ENCODE data around the gene SLC25A24. TPM values are rescaled to one million over a fixed set of nuclear protein-coding genes. Genes with fewer than 3 reads are reported as not detected.

The SLC25A24 gene
- total and polyA plus RNA-seq, 4 donors, result 1.3 to 8.6 (median 3.0) TPM

DNA sequence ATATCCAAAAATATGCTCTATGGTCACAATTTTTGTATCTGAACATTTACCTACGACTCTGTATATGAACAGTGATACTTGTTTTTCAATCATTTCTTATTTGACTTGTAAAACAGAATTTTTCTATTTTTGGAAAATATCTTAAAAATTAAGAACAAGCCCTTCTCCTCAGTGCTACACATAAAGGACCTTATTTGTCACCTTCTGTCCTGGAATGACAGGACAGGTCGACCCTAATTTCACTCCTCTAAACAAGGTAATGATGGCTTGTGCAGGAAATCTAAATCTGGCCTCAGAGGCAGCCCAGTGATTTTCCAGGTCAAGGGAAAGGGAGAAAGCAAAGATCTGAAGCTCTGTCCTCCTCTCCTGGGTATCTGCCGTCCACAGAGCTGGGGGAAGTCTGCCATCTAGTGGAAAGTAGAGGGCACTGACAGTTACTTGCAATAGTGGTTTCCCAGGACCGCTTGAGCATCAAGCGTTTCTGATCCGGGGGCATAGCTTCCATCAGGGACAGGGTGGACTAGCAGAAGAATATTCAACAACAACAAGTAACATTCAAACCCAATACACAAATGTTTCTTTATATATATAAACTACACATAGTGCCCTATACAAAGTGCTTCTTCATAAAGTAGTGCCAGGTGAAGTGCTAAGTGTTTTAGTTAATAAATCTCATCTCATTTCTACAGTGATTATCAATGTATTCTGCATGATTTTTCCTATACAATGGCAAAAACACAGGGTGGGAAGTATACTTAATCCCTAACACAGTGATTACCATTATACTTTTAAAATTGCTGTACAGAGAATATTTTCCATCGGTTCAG lies 74.6 kb downstream of the SLC25A24 start:
- no peak overlapping the region for H3K27ac ChIP-seq (ENCODE audit: low read depth in 1 of 2, low read length in 2 of 2)
- no peaks in the 10 kb centered on the region for H3K4me1 ChIP-seq (ENCODE audit: control insufficient read depth in 4 of 4, insufficient read depth in 4 of 4, low read length in 3 of 4)
- no peak overlapping the region for H3K9ac ChIP-seq (ENCODE audit: low read depth in 1 of 2, low read length in 2 of 2)
- H3K36me3 ChIP-seq (ENCODE audit: control insufficient read depth in 4 of 4, insufficient read depth in 3 of 4, low read depth in 1 of 4, low read length in 3 of 4), result no peaks in the 10 kb centered on the region
- H3K4me3 ChIP-seq (ENCODE audit: low read depth in 1 of 3, low read length in 3 of 3), result no peak overlapping the region
- 6% methylated on average over 7 of the region's 7 CpGs for WGBS
- peak; percentile 46 for DNase-seq (ENCODE audit: low spot score)
- no peaks in the 10 kb centered on the region for H3K9me3 ChIP-seq (ENCODE audit: control insufficient read depth in 4 of 4, low read length in 3 of 4)
- TF ChIP-seq FOXA2 (IDR thresholded peaks at IDR 0.05) (no peak), GABPA (IDR thresholded peaks at IDR 0.05 in 1 of 2, conservative IDR thresholded peaks at IDR 0.05 in 1 of 2) (no peak), RXRA (IDR thresholded peaks at IDR 0.05) (peak in 1 of 2 donors; percentile 6), TAF1 (conservative IDR thresholded peaks at IDR 0.05) (no peak), RAD21 (IDR thresholded peaks at IDR 0.05) (peak; percentile 99 to 100), JUND (IDR thresholded peaks at IDR 0.05) (no peak)
- TF ChIP-seq, protein P1, sequence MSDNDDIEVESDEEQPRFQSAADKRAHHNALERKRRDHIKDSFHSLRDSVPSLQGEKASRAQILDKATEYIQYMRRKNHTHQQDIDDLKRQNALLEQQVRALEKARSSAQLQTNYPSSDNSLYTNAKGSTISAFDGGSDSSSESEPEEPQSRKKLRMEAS (IDR thresholded peaks at IDR 0.05), result no peak
- TF ChIP-seq, protein P2, sequence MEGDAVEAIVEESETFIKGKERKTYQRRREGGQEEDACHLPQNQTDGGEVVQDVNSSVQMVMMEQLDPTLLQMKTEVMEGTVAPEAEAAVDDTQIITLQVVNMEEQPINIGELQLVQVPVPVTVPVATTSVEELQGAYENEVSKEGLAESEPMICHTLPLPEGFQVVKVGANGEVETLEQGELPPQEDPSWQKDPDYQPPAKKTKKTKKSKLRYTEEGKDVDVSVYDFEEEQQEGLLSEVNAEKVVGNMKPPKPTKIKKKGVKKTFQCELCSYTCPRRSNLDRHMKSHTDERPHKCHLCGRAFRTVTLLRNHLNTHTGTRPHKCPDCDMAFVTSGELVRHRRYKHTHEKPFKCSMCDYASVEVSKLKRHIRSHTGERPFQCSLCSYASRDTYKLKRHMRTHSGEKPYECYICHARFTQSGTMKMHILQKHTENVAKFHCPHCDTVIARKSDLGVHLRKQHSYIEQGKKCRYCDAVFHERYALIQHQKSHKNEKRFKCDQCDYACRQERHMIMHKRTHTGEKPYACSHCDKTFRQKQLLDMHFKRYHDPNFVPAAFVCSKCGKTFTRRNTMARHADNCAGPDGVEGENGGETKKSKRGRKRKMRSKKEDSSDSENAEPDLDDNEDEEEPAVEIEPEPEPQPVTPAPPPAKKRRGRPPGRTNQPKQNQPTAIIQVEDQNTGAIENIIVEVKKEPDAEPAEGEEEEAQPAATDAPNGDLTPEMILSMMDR (IDR thresholded peaks at IDR 0.05; ENCODE audit: low read depth, low read length, missing input control), result peak; percentile 96
- no peaks in the 10 kb centered on the region for H3K27me3 ChIP-seq (ENCODE audit: control insufficient read depth in 4 of 4, insufficient read depth in 4 of 4, low read length in 3 of 4)

DNA sequence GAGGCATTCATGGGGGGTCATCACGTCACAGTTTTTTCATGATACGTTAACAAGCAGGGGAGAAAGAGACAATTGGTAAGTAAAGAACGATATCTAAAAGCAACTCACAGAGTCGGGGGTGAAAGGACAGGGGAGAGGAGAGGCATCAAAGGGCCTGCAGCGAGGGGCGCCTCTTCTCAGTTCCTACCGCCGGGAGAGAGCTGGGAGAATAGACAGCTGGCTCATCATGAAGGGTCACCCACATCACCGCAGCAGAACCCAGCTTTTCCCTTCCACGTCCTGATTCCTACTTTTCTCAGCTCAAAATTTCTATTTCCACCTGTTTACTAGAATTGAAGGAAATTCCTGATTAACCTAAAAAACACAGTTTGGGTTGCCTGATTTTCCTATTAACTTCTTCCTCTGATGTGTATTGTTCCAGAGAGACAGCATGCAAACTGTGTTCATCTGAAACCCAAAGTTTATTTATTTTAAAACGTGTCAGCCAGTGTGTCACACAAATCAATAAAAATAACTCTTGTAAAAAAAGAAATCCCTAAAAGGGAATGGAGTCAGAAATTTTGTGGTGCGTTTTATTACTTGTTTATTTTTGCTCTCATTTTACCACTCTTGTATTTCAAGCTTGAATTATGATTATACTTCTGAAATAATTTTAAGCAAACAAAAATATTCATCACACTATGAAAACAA lies 75.4 kb downstream of the SLC25A24 start:
- DNase-seq (ENCODE audit: low spot score), result no peak
- H3K36me3 ChIP-seq (ENCODE audit: control insufficient read depth in 4 of 4, insufficient read depth in 3 of 4, low read depth in 1 of 4, low read length in 3 of 4), result no peaks in the 10 kb centered on the region
- H3K4me1 ChIP-seq (ENCODE audit: control insufficient read depth in 4 of 4, insufficient read depth in 4 of 4, low read length in 3 of 4), result no peaks in the 10 kb centered on the region
- H3K9ac ChIP-seq (ENCODE audit: low read depth in 1 of 2, low read length in 2 of 2), result no peak overlapping the region
- TF ChIP-seq NR2F2 (IDR thresholded peaks at IDR 0.05) (no peak), FOXA1 (IDR thresholded peaks at IDR 0.05) (no peak), SP1 (IDR thresholded peaks at IDR 0.05) (no peak), JUND (IDR thresholded peaks at IDR 0.05) (no peak), RXRA (IDR thresholded peaks at IDR 0.05) (no peak), FOXA2 (IDR thresholded peaks at IDR 0.05) (no peak), ZBTB33 (IDR thresholded peaks at IDR 0.05) (no peak), HNF4A (conservative IDR thresholded peaks at IDR 0.05) (no peak), GABPA (IDR thresholded peaks at IDR 0.05 in 1 of 2, conservative IDR thresholded peaks at IDR 0.05 in 1 of 2) (no peak), YY1 (IDR thresholded peaks at IDR 0.05) (no peak), TAF1 (conservative IDR thresholded peaks at IDR 0.05) (no peak), HNF4G (IDR thresholded peaks at IDR 0.05) (no peak)
- TF ChIP-seq, protein P2 (IDR thresholded peaks at IDR 0.05; ENCODE audit: low read depth, low read length, missing input control), result no peak
- TF ChIP-seq, protein P3, sequence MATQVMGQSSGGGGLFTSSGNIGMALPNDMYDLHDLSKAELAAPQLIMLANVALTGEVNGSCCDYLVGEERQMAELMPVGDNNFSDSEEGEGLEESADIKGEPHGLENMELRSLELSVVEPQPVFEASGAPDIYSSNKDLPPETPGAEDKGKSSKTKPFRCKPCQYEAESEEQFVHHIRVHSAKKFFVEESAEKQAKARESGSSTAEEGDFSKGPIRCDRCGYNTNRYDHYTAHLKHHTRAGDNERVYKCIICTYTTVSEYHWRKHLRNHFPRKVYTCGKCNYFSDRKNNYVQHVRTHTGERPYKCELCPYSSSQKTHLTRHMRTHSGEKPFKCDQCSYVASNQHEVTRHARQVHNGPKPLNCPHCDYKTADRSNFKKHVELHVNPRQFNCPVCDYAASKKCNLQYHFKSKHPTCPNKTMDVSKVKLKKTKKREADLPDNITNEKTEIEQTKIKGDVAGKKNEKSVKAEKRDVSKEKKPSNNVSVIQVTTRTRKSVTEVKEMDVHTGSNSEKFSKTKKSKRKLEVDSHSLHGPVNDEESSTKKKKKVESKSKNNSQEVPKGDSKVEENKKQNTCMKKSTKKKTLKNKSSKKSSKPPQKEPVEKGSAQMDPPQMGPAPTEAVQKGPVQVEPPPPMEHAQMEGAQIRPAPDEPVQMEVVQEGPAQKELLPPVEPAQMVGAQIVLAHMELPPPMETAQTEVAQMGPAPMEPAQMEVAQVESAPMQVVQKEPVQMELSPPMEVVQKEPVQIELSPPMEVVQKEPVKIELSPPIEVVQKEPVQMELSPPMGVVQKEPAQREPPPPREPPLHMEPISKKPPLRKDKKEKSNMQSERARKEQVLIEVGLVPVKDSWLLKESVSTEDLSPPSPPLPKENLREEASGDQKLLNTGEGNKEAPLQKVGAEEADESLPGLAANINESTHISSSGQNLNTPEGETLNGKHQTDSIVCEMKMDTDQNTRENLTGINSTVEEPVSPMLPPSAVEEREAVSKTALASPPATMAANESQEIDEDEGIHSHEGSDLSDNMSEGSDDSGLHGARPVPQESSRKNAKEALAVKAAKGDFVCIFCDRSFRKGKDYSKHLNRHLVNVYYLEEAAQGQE (IDR thresholded peaks at IDR 0.05), result no peak
- TF ChIP-seq, protein P1 (IDR thresholded peaks at IDR 0.05), result no peak
- TF ChIP-seq, protein P4, sequence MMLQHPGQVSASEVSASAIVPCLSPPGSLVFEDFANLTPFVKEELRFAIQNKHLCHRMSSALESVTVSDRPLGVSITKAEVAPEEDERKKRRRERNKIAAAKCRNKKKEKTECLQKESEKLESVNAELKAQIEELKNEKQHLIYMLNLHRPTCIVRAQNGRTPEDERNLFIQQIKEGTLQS (IDR thresholded peaks at IDR 0.05), result no peak
- H3K4me3 ChIP-seq (ENCODE audit: low read depth in 1 of 3, low read length in 3 of 3), result no peak overlapping the region
- H3K9me3 ChIP-seq (ENCODE audit: control insufficient read depth in 4 of 4, low read length in 3 of 4), result no peaks in the 10 kb centered on the region
- H3K27ac ChIP-seq (ENCODE audit: low read depth in 1 of 2, low read length in 2 of 2), result no peak overlapping the region
- WGBS, result 62% methylated on average over 12 of the region's 12 CpGs
- no peaks in the 10 kb centered on the region for H3K27me3 ChIP-seq (ENCODE audit: control insufficient read depth in 4 of 4, insufficient read depth in 4 of 4, low read length in 3 of 4)

All from liver (tissue), 9 donors.